ENCODE data around the gene ANXA6. TPM values are rescaled to one million over a fixed set of nuclear protein-coding genes. Genes with fewer than 3 reads are reported as not detected.

Gene ANXA6
- total RNA-seq, 1 donor from 2014 or later = 27.7 TPM

- TF ChIP-seq CTCF (IDR thresholded peaks at IDR 0.05; ENCODE audit: unreplicated experiment) = no peak
- DNase-seq (ENCODE audit: low spot score, unreplicated experiment) = no peak
- Mint-ChIP-seq H3K4me1 (ENCODE audit: low read depth) (peaks cover 6% of the 10 kb centered on the region), H3K36me3 (ENCODE audit: insufficient read depth) (no peaks in the 10 kb centered on the region), H3K27ac (no peak overlapping the region), H3K4me3 (ENCODE audit: low read depth) (no peak overlapping the region), H3K27me3 (no peaks in the 10 kb centered on the region), H3K9me3 (ENCODE audit: low read depth) (no peaks in the 10 kb centered on the region)
These were observed 24.6 kb downstream of the ANXA6 start for GRCh38 chr5:151132963-151133362.

GRCh38 chr5:151130922-151131891 lies 26.4 kb downstream of the ANXA6 start:
- H3K27ac Mint-ChIP-seq = peak overlapping the region; percentile 95
- no peaks in the 10 kb centered on the region for H3K27me3 Mint-ChIP-seq
- no peak for TF ChIP-seq CTCF (IDR thresholded peaks at IDR 0.05; ENCODE audit: unreplicated experiment)
- H3K4me1 Mint-ChIP-seq (ENCODE audit: low read depth) = peaks cover 7% of the 10 kb centered on the region
- no peaks in the 10 kb centered on the region for H3K9me3 Mint-ChIP-seq (ENCODE audit: low read depth)
- no peak for DNase-seq (ENCODE audit: low spot score, unreplicated experiment)
- H3K4me3 Mint-ChIP-seq (ENCODE audit: low read depth) = no peak overlapping the region
- no peaks in the 10 kb centered on the region for H3K36me3 Mint-ChIP-seq (ENCODE audit: insufficient read depth)

GRCh38 chr5:151130235-151130921 lies 27.2 kb downstream of the ANXA6 start:
- no peak for TF ChIP-seq CTCF (IDR thresholded peaks at IDR 0.05; ENCODE audit: unreplicated experiment)
- Mint-ChIP-seq H3K27me3 (no peaks in the 10 kb centered on the region), H3K9me3 (ENCODE audit: low read depth) (no peaks in the 10 kb centered on the region), H3K4me3 (ENCODE audit: low read depth) (no peak overlapping the region), H3K27ac (peak overlapping the region; percentile 95), H3K4me1 (ENCODE audit: low read depth) (peaks cover 8% of the 10 kb centered on the region), H3K36me3 (ENCODE audit: insufficient read depth) (no peaks in the 10 kb centered on the region)
- no peak for DNase-seq (ENCODE audit: low spot score, unreplicated experiment)

- Mint-ChIP-seq H3K36me3 (ENCODE audit: insufficient read depth) (no peaks in the 10 kb centered on the region), H3K4me3 (ENCODE audit: low read depth) (no peak overlapping the region), H3K27ac (peak overlapping the region; percentile 46), H3K4me1 (ENCODE audit: low read depth) (peaks cover 8% of the 10 kb centered on the region), H3K27me3 (no peaks in the 10 kb centered on the region), H3K9me3 (ENCODE audit: low read depth) (no peaks in the 10 kb centered on the region)
- no peak for DNase-seq (ENCODE audit: low spot score, unreplicated experiment)
- TF ChIP-seq CTCF (IDR thresholded peaks at IDR 0.05; ENCODE audit: unreplicated experiment) = no peak
These were observed 28.8 kb downstream of the ANXA6 start for GRCh38 chr5:151128817-151129216.

- H3K9me3 Mint-ChIP-seq (ENCODE audit: low read depth) = no peaks in the 10 kb centered on the region
- no peak overlapping the region for H3K27ac Mint-ChIP-seq
- no peaks in the 10 kb centered on the region for H3K36me3 Mint-ChIP-seq (ENCODE audit: insufficient read depth)
- peaks cover 8% of the 10 kb centered on the region for H3K4me1 Mint-ChIP-seq (ENCODE audit: low read depth)
- TF ChIP-seq CTCF (IDR thresholded peaks at IDR 0.05; ENCODE audit: unreplicated experiment) = no peak
- H3K4me3 Mint-ChIP-seq (ENCODE audit: low read depth) = no peak overlapping the region
- no peaks in the 10 kb centered on the region for H3K27me3 Mint-ChIP-seq
- no peak for DNase-seq (ENCODE audit: low spot score, unreplicated experiment)
These were observed 29.7 kb downstream of the ANXA6 start for GRCh38 chr5:151127926-151128325.
